ENCODE data around the gene OVCA2. TPM values are rescaled to one million over a fixed set of nuclear protein-coding genes. Genes with fewer than 3 reads are reported as not detected.

OVCA2 gene
- total RNA-seq, 1 experiment from 2014 or later: 33.5 TPM

DNA sequence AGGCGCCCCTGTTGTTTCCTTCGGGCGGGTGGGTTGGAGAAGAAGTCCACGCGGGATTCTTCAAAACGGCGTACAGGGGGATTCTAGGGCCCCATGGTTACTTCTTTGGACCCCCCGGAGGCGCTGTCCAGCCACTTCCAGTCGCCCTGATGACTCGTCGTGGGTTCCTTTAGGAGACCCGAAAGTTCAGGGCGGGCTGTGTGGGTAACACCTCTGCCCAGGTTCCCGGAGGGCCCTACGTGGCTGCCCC is 12.4 kb downstream of the OVCA2 start:
- TF ChIP-seq, protein P1, sequence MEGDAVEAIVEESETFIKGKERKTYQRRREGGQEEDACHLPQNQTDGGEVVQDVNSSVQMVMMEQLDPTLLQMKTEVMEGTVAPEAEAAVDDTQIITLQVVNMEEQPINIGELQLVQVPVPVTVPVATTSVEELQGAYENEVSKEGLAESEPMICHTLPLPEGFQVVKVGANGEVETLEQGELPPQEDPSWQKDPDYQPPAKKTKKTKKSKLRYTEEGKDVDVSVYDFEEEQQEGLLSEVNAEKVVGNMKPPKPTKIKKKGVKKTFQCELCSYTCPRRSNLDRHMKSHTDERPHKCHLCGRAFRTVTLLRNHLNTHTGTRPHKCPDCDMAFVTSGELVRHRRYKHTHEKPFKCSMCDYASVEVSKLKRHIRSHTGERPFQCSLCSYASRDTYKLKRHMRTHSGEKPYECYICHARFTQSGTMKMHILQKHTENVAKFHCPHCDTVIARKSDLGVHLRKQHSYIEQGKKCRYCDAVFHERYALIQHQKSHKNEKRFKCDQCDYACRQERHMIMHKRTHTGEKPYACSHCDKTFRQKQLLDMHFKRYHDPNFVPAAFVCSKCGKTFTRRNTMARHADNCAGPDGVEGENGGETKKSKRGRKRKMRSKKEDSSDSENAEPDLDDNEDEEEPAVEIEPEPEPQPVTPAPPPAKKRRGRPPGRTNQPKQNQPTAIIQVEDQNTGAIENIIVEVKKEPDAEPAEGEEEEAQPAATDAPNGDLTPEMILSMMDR (IDR thresholded peaks at IDR 0.05; ENCODE audit: unreplicated experiment): no peak
- intact Hi-C loops (cut with micrococcal nuclease): loop anchor here (1.0 kb wide), 1 partner anchor 190 kb away; no protein-coding TSS in a partner anchor
- Mint-ChIP-seq H3K27me3 (ENCODE audit: insufficient read depth, unreplicated experiment) (no peaks in the 10 kb centered on the region), H3K4me1 (ENCODE audit: insufficient read depth, unreplicated experiment) (peaks cover 12% of the 10 kb centered on the region), H3K27ac (ENCODE audit: low read depth, unreplicated experiment) (no peak overlapping the region), H3K36me3 (ENCODE audit: insufficient read depth, unreplicated experiment) (no peaks in the 10 kb centered on the region), H3K4me3 (ENCODE audit: unreplicated experiment) (no peak overlapping the region), H3K9me3 (ENCODE audit: unreplicated experiment) (no peaks in the 10 kb centered on the region)
- ChIA-PET CTCF (interaction anchor here (0.5 to 3.4 kb wide), 16 partner anchors 9 to 241 kb away, joined by 3 to 61 read pairs (median 3); no protein-coding TSS in a partner anchor), POLR2A (interaction anchor here (0.6 to 1.0 kb wide), 2 partner anchors 189 to 190 kb away, joined by 3 to 4 read pairs; no protein-coding TSS in a partner anchor)
- no peak for DNase-seq (ENCODE audit: unreplicated experiment)
- BruUV-seq (replicated peaks): no TSS peak

DNA sequence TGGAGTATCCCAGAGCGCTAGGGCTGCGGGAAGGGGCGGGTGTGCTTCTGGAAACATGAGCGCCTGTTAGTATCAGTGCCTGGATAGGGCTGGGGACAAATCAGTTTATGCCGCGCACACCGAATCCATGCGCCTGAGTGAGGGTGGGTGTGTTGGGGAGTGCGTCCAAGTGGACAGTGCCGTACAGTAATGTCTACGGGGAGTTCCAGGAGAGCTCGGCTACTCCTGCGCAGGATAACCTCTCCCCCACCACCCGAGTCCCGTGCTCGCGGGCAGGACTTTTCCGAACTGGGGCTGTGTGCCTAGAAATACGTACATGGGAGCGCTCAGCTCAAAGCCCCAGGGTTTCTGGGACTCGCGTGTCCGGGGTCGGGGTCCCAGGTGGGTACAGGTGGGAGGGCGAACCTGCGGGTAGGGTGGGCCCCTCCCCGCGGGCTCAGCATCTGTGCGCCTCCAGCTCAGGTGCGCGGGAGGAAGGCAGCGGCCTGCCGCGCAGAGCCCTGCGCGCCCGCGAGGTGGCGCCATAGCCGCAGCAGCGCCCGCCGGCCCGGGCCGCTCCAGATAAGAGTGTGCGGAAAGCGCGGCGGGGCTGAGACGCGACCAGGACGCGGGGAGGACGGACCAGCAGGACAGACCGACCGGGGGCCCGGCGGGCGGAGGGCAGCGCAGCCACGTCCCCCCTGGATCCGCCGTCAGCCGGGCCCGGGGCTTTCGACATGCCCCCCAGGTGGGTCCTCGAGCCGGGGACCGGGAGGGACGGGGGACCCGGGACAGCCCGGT is 12.9 kb downstream of the OVCA2 start, which contains the start of gene HIC1:
HIC1 (plus strand) TSS at position 592 of the 780 bp plus-strand sequence. CDS start 1,588 bp downstream, outside the sequence.
- Mint-ChIP-seq H3K9me3 (ENCODE audit: unreplicated experiment) (no peaks in the 10 kb centered on the region), H3K4me1 (ENCODE audit: insufficient read depth, unreplicated experiment) (peaks cover 12% of the 10 kb centered on the region), H3K36me3 (ENCODE audit: insufficient read depth, unreplicated experiment) (no peaks in the 10 kb centered on the region), H3K27me3 (ENCODE audit: insufficient read depth, unreplicated experiment) (no peaks in the 10 kb centered on the region), H3K4me3 (ENCODE audit: unreplicated experiment) (peak within 1 kb of the TSS; percentile 48), H3K27ac (ENCODE audit: low read depth, unreplicated experiment) (no peak within 1 kb of the TSS)
- CTCF ChIA-PET: interaction anchor here (0.5 to 3.4 kb wide), 19 partner anchors 9 to 241 kb away, joined by 3 to 61 read pairs (median 3); no protein-coding TSS in a partner anchor
- intact Hi-C loops (cut with micrococcal nuclease): loop anchor here (1.0 kb wide), 2 partner anchors 177 to 190 kb away; no protein-coding TSS in a partner anchor
- POLR2A ChIA-PET: interaction anchor here (0.6 to 1.0 kb wide), 3 partner anchors 189 to 191 kb away, joined by 3 to 4 read pairs (median 3); no protein-coding TSS in a partner anchor
- DNase-seq (ENCODE audit: unreplicated experiment): peak; percentile 53
- TF ChIP-seq, protein P1 (IDR thresholded peaks at IDR 0.05; ENCODE audit: unreplicated experiment): peak; percentile 93
- BruUV-seq (replicated peaks): no TSS peak

DNA sequence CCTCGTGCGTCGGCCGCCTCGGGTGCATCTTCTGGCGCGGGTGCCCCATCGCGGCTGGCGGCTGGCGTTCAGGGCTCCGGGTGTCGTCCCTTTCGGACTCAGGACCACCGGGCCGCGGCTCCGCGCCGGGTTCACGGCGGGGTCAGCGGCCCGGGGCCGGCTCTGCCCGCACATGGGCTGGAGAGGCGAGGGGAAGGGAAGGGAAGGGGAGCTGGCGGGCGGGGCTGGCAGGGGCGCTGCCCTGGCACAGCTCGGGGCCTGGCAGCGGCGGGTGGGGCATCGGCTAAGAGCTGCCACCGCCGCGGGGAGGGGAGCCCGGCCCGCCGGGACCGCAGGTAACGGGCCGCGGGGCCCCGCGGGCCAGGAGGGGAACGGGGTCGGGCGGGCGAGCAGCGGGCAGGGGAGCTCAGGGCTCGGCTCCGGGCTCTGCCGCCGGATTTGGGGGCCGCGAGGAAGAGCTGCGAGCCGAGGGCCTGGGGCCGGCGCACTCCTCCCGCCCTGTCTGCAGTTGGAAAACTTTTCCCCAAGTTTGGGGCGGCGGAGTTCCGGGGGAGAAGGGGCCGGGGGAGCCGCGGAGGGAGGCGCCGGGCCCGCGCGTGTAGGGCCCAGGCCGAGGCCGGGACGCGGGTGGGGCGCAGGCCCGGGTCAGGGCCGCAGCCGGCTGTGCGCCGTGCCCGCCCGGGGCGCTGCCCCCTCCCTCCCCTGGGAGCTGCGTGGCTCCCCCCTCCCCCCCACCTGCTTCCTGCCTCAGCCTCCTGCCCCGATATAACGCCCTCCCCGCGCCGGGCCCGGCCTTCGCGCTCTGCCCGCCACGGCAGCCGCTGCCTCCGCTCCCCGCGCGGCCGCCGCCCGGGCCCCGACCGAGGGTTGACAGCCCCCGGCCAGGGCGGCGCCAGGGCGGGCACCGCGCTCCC is 13.7 kb downstream of the OVCA2 start:
- no peaks in the 10 kb centered on the region for H3K9me3 Mint-ChIP-seq (ENCODE audit: unreplicated experiment)
- BruUV-seq (replicated peaks): no TSS peak
- intact Hi-C loops (cut with micrococcal nuclease): loop anchor here (1.0 kb wide), 1 partner anchor 176 kb away; no protein-coding TSS in a partner anchor
- POLR2A ChIA-PET: interaction anchor here (0.8 to 1.0 kb wide), 2 partner anchors 189 to 190 kb away, joined by 3 to 4 read pairs; no protein-coding TSS in a partner anchor
- CTCF ChIA-PET: interaction anchor here (0.6 to 3.4 kb wide), 13 partner anchors 13 to 280 kb away, joined by 3 to 61 read pairs (median 4); no protein-coding TSS in a partner anchor
- TF ChIP-seq, protein P1 (IDR thresholded peaks at IDR 0.05; ENCODE audit: unreplicated experiment): no peak
- no peak overlapping the region for H3K27ac Mint-ChIP-seq (ENCODE audit: low read depth, unreplicated experiment)
- H3K36me3 Mint-ChIP-seq (ENCODE audit: insufficient read depth, unreplicated experiment): no peaks in the 10 kb centered on the region
- H3K4me1 Mint-ChIP-seq (ENCODE audit: insufficient read depth, unreplicated experiment): peaks cover 12% of the 10 kb centered on the region
- peak overlapping the region; percentile 48 for H3K4me3 Mint-ChIP-seq (ENCODE audit: unreplicated experiment)
- no peak for DNase-seq (ENCODE audit: unreplicated experiment)
- H3K27me3 Mint-ChIP-seq (ENCODE audit: insufficient read depth, unreplicated experiment): no peaks in the 10 kb centered on the region
